ENCODE data around the gene KEL. TPM values are rescaled to one million over a fixed set of nuclear protein-coding genes. Genes with fewer than 3 reads are reported as not detected.

The KEL gene
- total RNA-seq, 2 experiments from 2014 or later = 0.19 TPM; not detected in 1

- no peak for ATAC-seq (ENCODE audit: poor library complexity)
- Mint-ChIP-seq H3K27me3 (peaks cover 26% of the 10 kb centered on the region), H3K36me3 (ENCODE audit: low read depth) (no peaks in the 10 kb centered on the region), H3K4me3 (no peak overlapping the region), H3K4me1 (ENCODE audit: low read depth) (no peaks in the 10 kb centered on the region), H3K27ac (no peak overlapping the region), H3K9me3 (peaks cover 6% of the 10 kb centered on the region)
- Histone ChIP-seq H3K27me3 (ENCODE audit: control insufficient read depth in 1 of 2, insufficient read depth in 2 of 2, low read length in 2 of 2) (peaks cover 0 to 5% of the 10 kb centered on the region in 2 experiments), H3K9me3 (ENCODE audit: control insufficient read depth in 1 of 2, insufficient read depth in 1 of 2, low read length in 2 of 2) (no peaks in the 10 kb centered on the region), H3K4me3 (ENCODE audit: low read length) (no peak overlapping the region), H3K36me3 (ENCODE audit: insufficient read depth, low read length) (no peaks in the 10 kb centered on the region), H3K27ac (ENCODE audit: low read depth in 1 of 2, low read length in 2 of 2) (no peak overlapping the region), H3K4me1 (ENCODE audit: insufficient read depth, low read length) (no peaks in the 10 kb centered on the region)
- CTCF ChIA-PET = no interaction called here
- intact Hi-C loops (cut with DNase I, micrococcal nuclease) = no loop called here
- TF ChIP-seq, protein P1, sequence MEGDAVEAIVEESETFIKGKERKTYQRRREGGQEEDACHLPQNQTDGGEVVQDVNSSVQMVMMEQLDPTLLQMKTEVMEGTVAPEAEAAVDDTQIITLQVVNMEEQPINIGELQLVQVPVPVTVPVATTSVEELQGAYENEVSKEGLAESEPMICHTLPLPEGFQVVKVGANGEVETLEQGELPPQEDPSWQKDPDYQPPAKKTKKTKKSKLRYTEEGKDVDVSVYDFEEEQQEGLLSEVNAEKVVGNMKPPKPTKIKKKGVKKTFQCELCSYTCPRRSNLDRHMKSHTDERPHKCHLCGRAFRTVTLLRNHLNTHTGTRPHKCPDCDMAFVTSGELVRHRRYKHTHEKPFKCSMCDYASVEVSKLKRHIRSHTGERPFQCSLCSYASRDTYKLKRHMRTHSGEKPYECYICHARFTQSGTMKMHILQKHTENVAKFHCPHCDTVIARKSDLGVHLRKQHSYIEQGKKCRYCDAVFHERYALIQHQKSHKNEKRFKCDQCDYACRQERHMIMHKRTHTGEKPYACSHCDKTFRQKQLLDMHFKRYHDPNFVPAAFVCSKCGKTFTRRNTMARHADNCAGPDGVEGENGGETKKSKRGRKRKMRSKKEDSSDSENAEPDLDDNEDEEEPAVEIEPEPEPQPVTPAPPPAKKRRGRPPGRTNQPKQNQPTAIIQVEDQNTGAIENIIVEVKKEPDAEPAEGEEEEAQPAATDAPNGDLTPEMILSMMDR (IDR thresholded peaks at IDR 0.05) = no peak
- POLR2A ChIA-PET = no interaction called here
- peak in 2 of 14 experiments; percentile 4 to 5 for DNase-seq
Observed at GRCh38 chr7:142960955-142961512, 1.1 kb downstream of the KEL start.

DNA sequence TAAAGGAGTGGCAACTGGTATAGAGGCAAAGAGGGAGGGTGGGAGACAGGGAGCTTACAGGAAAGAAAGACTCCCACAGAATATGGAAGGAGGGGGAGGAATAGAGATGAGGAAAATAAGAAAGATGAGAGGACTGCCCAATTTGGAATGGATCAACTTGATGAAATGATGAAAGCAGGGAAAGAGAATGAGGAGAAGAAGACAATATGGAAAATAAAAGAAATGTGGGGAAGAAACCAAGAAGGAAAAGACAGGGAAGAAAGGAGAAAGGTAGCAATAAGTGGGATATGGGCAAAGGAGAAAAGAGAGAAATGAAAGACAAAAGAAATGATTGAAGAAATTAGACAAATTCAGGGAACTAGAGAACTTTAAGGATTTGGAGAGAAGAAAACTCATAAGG is 3.0 kb downstream of the KEL start:
- ATAC-seq (ENCODE audit: poor library complexity) (no peak), DNase-seq (no peak)
- H3K4me3 ChIP-seq (ENCODE audit: low read length) = no peak overlapping the region
- Mint-ChIP-seq H3K4me1 (ENCODE audit: low read depth) (no peaks in the 10 kb centered on the region), H3K36me3 (ENCODE audit: low read depth) (no peaks in the 10 kb centered on the region), H3K9me3 (peaks cover 11% of the 10 kb centered on the region), H3K27me3 (peaks cover 26% of the 10 kb centered on the region), H3K27ac (no peak overlapping the region), H3K4me3 (no peak overlapping the region)
- ChIA-PET POLR2A (no interaction called here), CTCF (no interaction called here)
- intact Hi-C loops (cut with DNase I, micrococcal nuclease) = no loop called here
- TF ChIP-seq, protein P1 (IDR thresholded peaks at IDR 0.05) = no peak
- H3K4me1 ChIP-seq (ENCODE audit: insufficient read depth, low read length) = no peaks in the 10 kb centered on the region
- peaks cover 0 to 2% of the 10 kb centered on the region in 2 experiments for H3K27me3 ChIP-seq (ENCODE audit: control insufficient read depth in 1 of 2, insufficient read depth in 2 of 2, low read length in 2 of 2)
- no peaks in the 10 kb centered on the region for H3K36me3 ChIP-seq (ENCODE audit: insufficient read depth, low read length)
- H3K9me3 ChIP-seq (ENCODE audit: control insufficient read depth in 1 of 2, insufficient read depth in 1 of 2, low read length in 2 of 2) = peaks cover 5 to 8% of the 10 kb centered on the region in 2 experiments
- no peak overlapping the region for H3K27ac ChIP-seq (ENCODE audit: low read depth in 1 of 2, low read length in 2 of 2)

DNA sequence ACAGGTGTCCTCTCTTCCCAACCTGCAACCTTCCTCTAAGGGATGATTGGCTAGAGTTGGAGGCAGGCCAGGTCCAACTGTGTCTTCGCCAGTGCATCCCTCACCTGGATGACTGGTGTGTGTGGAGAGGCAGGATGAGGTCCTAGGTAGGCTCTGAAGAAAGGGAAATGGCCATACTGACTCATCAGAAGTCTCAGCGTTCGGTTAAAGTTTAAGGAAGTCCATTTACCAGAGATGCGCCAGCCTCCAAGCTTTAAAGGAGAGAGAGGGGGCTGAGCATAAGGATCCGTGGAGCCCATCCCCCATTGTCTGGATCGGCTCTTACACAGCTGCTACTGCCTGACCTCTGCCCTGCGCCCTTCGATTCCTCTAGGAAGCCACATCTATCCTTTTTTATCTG is 4.4 kb downstream of the KEL start:
- Mint-ChIP-seq H3K27me3 (peaks cover 33% of the 10 kb centered on the region), H3K9me3 (peaks cover 11% of the 10 kb centered on the region), H3K27ac (no peak overlapping the region), H3K4me1 (ENCODE audit: low read depth) (no peaks in the 10 kb centered on the region), H3K4me3 (no peak overlapping the region), H3K36me3 (ENCODE audit: low read depth) (no peaks in the 10 kb centered on the region)
- POLR2A ChIA-PET = no interaction called here
- no peak for ATAC-seq (ENCODE audit: poor library complexity)
- Histone ChIP-seq H3K27ac (ENCODE audit: low read depth in 1 of 2, low read length in 2 of 2) (no peak overlapping the region), H3K36me3 (ENCODE audit: insufficient read depth, low read length) (no peaks in the 10 kb centered on the region), H3K27me3 (ENCODE audit: control insufficient read depth in 1 of 2, insufficient read depth in 2 of 2, low read length in 2 of 2) (no peaks in the 10 kb centered on the region), H3K4me3 (ENCODE audit: low read length) (no peak overlapping the region), H3K4me1 (ENCODE audit: insufficient read depth, low read length) (no peaks in the 10 kb centered on the region), H3K9me3 (ENCODE audit: control insufficient read depth in 1 of 2, insufficient read depth in 1 of 2, low read length in 2 of 2) (peaks cover 9 to 12% of the 10 kb centered on the region in 2 experiments)
- TF ChIP-seq, protein P1 (IDR thresholded peaks at IDR 0.05) = no peak
- CTCF ChIA-PET = no interaction called here
- intact Hi-C loops (cut with DNase I, micrococcal nuclease) = no loop called here
- no peak for DNase-seq
